ENCODE measurements around the gene MICOS13.

The MICOS13 gene

DNA sequence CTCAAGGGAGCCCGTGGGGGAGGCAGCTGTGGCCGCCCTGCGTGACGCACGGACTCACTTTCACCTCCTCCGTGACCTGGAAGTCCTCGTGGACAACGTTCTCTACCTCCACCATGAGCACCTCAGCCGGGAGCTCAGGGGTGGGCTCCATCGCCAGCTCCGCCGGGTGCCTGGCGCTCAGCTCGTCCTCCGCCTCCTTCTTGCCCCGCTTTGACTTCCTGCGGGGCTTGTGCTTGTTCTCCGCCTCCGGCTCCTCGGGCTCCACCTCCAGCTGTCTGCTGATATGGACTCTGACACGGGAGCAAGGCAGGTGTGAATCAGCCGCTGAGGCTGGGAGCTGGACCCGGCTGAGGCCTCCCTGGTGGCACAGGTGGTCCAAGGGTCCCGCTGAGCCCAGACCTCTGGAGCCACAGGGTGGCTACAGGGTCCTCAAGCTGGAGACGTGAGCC is 31.4 kb upstream of the MICOS13 start:
- Mint-ChIP-seq H3K27me3 (ENCODE audit: low read depth, poor library complexity) (peaks cover 3% of the 10 kb centered on the region), H3K27ac (no peak overlapping the region), H3K9me3 (no peaks in the 10 kb centered on the region), H3K36me3 (ENCODE audit: low read depth) (peaks cover 23% of the 10 kb centered on the region), H3K4me3 (no peak overlapping the region), H3K4me1 (no peaks in the 10 kb centered on the region)
- DNase-seq = no peak
- TF ChIP-seq, protein P1, sequence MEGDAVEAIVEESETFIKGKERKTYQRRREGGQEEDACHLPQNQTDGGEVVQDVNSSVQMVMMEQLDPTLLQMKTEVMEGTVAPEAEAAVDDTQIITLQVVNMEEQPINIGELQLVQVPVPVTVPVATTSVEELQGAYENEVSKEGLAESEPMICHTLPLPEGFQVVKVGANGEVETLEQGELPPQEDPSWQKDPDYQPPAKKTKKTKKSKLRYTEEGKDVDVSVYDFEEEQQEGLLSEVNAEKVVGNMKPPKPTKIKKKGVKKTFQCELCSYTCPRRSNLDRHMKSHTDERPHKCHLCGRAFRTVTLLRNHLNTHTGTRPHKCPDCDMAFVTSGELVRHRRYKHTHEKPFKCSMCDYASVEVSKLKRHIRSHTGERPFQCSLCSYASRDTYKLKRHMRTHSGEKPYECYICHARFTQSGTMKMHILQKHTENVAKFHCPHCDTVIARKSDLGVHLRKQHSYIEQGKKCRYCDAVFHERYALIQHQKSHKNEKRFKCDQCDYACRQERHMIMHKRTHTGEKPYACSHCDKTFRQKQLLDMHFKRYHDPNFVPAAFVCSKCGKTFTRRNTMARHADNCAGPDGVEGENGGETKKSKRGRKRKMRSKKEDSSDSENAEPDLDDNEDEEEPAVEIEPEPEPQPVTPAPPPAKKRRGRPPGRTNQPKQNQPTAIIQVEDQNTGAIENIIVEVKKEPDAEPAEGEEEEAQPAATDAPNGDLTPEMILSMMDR (IDR thresholded peaks at IDR 0.05) = no peak

DNA sequence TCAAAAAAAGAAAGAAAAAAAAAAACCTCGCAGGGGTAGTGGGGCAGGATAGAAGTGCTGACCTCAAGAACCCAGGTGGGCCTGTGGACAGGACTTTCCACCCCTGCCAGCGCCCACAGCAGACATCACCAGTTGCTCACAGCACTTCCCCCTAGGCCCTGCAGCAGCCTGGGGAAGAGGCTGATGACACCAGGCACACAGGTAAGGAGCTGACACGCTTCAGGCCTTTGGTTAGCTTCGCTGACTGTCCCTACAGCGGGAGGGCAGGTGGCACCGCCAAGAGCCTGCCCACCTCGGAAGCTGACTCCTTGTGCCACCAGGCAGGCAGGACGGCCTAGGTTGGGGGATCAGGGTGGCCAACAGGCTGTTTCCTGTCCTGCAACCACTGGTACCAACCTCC is 30.7 kb upstream of the MICOS13 start:
- Mint-ChIP-seq H3K36me3 (ENCODE audit: low read depth) (peaks cover 27% of the 10 kb centered on the region), H3K4me3 (no peak overlapping the region), H3K9me3 (no peaks in the 10 kb centered on the region), H3K4me1 (no peaks in the 10 kb centered on the region), H3K27me3 (ENCODE audit: low read depth, poor library complexity) (peaks cover 3% of the 10 kb centered on the region), H3K27ac (no peak overlapping the region)
- no peak for DNase-seq
- TF ChIP-seq, protein P1 (IDR thresholded peaks at IDR 0.05) = no peak

DNA sequence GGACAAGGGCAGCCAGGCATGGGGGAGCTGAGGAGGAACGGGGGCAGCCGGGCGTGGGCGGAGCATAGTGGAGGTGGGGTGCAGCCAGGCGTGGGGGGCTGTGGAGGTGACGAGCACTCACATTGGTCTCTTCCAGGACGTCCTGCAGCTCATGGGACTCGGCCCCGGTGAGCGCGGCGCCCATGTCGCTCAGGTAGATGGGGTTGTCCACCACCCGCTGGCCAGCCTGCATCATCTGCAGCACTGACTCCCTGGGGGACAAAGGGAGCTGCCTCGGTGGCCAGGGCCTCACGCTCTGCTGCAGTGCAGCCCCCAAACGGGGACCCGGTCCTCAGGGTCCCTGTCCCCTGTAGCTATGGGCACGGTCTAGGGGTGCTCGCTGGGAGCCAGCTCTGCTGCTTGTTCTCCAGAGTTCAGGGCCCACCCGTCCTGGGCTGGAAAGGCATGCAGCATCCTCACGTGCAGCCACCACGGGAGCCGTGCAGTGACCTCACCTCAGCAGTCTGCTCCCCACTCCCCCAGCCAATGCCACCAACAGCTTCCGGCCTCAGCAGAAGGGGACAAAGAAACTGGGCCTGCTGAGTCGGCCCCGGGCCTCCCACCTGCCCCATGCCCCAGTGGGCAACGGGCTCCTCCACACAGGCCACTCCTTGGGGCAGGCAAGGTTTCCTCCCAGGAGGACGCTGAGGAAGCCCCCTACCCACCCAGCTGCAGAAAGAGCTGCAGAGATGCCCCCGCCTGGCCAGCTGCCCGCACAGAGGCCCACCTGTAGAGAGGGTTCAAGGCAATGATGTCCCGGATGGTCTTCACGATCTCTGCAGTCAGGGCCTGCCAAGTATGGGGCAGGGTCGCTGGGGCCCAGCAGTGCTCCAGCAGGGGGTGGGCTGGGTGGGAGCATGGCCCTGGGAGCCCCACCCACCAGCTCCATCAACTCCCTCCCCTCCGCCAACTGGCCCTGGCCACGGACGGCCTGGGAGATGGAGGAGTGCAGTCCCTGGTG is 27.6 kb upstream of the MICOS13 start:
- Mint-ChIP-seq H3K36me3 (ENCODE audit: low read depth) (peaks cover 34% of the 10 kb centered on the region), H3K4me1 (no peaks in the 10 kb centered on the region), H3K9me3 (peaks cover 5% of the 10 kb centered on the region), H3K27ac (no peak overlapping the region), H3K4me3 (no peak overlapping the region), H3K27me3 (ENCODE audit: low read depth, poor library complexity) (peaks cover 5% of the 10 kb centered on the region)
- TF ChIP-seq, protein P1 (IDR thresholded peaks at IDR 0.05) = no peak
- no peak for DNase-seq

DNA sequence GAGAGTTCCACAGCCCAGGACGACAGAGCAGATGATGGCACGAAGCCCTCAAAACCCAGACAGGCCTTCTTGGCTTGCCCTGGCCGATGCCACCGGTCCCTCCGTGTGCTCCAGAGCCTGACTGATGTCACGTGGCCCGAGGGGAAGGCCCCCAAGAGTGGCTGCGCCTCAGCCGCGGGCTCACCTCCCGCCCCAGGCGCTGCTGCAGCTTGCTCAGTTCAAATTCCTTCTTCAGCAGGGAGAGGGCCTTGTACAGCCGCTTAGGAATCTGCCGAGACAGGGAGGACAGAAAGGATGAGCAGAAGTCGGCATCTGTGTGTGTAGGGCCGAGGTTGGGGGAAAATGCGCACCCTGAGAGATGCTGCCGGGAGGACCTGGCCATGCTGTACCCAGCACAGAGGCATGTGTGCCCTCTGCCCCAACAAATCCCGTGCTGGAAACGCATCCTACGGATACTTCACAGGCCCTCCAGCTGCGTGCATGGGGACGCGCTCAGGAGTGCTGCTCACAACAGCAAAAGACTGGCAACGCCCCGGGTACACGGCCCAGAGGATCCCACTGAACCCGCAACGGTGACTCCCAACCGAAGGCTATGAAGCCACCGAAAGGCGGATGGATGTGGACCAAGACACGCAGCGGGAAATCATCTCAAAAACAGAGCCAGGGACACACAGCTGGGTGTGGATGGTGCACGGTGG is 26.7 kb upstream of the MICOS13 start:
- no peaks in the 10 kb centered on the region for H3K4me1 Mint-ChIP-seq

DNA sequence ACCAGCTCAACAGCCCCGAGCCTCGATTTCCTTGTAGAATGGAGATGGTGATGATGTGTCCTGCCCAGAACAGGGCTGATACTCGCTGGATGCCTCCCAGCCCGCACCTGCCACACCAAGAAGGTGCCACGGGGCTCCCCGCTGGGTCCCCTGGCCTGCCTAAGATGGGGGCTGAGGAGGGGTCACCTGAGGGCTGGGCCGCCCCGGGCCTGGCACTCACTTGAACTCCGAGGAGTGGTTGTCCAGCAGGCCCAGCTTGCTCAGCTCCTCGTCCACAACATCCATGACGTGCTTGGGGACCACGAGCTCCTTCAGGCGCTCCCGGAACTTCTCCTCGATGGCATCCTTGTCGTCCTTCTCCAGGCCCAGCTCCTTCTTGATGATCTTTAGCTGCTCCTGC is 25.2 kb upstream of the MICOS13 start:
- peaks cover 17% of the 10 kb centered on the region for H3K9me3 Mint-ChIP-seq
- H3K4me3 Mint-ChIP-seq = no peak overlapping the region
- H3K27me3 Mint-ChIP-seq (ENCODE audit: low read depth, poor library complexity) = peaks cover 5% of the 10 kb centered on the region
- TF ChIP-seq, protein P1 (IDR thresholded peaks at IDR 0.05) = no peak
- H3K36me3 Mint-ChIP-seq (ENCODE audit: low read depth) = peaks cover 51% of the 10 kb centered on the region
- H3K4me1 Mint-ChIP-seq = no peaks in the 10 kb centered on the region
- no peak overlapping the region for H3K27ac Mint-ChIP-seq
- no peak for DNase-seq

More for the DNA sequence above, 26.7 kb upstream of the MICOS13 start:
- H3K36me3 Mint-ChIP-seq (ENCODE audit: low read depth) = peaks cover 37% of the 10 kb centered on the region
- peaks cover 5% of the 10 kb centered on the region for H3K9me3 Mint-ChIP-seq
- no peak overlapping the region for H3K27ac Mint-ChIP-seq
- peaks cover 5% of the 10 kb centered on the region for H3K27me3 Mint-ChIP-seq (ENCODE audit: low read depth, poor library complexity)
- TF ChIP-seq, protein P1 (IDR thresholded peaks at IDR 0.05) = no peak
- H3K4me3 Mint-ChIP-seq = no peak overlapping the region
- no peak for DNase-seq

All from nephron progenitor cell (in vitro differentiated cells).